Fibroblast of skin of left quadriceps (primary cell): ENCODE results near the gene CHFR.
"Not testable (repeated sequence)": the region's sequence is repeated elsewhere in the genome, so short reads cannot be mapped to it uniquely, and the experiment has no call there.

ENCODE experiments used
- DNase-seq, 2 experiments: peaks; one replicate each; pipeline ENCODE4 v3.0.0-alpha.2; 2013; ENCODE audit warnings: low read depth in 2 of 2

CHFR gene, protein sequence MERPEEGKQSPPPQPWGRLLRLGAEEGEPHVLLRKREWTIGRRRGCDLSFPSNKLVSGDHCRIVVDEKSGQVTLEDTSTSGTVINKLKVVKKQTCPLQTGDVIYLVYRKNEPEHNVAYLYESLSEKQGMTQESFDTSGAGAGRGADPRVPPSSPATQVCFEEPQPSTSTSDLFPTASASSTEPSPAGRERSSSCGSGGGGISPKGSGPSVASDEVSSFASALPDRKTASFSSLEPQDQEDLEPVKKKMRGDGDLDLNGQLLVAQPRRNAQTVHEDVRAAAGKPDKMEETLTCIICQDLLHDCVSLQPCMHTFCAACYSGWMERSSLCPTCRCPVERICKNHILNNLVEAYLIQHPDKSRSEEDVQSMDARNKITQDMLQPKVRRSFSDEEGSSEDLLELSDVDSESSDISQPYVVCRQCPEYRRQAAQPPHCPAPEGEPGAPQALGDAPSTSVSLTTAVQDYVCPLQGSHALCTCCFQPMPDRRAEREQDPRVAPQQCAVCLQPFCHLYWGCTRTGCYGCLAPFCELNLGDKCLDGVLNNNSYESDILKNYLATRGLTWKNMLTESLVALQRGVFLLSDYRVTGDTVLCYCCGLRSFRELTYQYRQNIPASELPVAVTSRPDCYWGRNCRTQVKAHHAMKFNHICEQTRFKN

DNA sequence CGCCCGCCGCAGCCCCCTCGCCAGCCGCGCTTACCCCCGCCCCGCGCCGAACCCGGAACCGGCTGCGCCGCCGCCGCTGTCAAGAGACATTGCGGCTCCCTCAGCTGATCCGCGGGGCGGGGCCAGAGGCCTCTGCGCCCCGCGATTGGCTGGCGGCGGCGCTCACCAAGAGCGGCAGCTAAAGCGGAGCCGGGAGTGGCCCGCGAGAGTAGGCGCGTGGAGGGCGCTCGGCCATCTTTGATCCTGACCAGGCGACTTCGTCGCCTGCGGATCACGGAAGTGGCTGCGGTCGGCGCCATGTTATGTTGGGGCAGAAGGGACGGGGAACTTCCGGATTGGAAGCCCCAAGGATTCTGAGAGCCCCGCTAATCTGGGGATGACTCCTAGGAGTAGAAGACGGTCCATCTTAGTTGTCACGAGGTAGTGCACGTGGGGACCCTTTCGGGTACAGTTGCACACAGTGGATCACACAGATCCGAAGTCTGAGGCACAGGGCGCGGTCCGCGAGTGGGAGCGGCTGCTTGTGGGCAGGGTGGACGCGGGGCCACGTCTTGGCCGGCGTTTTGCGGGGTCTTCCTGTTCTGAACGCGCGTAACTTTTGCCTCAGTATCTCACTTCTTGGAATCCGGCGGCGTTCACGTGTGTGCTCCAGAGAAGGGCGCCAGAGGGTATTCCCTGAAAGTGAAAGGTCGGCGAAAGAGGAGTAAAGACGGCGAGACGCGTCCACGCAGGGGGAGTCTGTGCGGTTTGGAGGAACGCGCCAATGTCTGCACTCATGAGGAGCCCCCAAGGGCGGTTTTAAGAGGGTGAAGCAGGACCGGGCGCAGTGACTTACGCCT lies at the start of gene CHFR:
Gene CHFR (minus strand): TSS at position 93 of the 839 bp plus-strand sequence. CDS start 277 bp downstream, outside the sequence.
- DNase-seq = peak; percentile 94 to 95

DNA sequence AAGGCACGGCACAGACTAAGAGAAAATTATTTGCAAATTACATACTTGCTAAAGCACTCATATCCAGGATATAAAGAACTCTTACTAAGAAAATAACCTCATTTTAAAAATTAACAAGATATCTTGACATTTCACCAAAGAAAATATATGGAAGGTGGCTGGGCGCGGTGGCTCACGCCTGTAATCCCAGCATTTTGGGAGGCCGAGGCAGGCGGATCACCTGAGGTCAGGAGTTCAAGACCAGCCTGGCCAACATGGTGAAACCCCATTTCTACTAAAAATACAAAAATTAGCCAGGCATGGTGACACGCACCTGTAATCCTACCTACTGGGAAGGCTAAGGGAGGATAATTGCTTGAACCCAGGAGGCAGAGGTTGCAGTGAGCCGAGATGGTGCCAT lies 49.5 kb upstream of the CHFR start:
- not testable (repeated sequence) for DNase-seq

DNA sequence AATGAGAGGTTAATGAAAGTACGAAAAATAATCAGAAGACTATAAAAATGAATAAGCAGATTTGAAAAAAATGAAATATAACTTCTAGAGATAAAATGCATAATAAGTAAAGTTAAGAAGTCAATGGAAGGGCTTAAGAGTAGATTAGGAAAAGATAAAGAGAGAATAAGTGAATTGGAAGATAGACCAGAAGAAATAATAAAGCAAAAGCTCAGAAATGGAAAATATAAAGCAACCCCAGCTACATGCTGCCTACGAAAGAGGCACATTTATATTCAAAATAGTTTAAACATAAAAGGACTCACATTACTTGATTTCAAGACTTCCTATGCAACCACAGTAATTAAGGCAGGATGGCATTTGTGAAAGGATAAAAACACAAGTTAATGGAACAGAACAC lies 48.8 kb upstream of the CHFR start:
- no peak for DNase-seq

DNA sequence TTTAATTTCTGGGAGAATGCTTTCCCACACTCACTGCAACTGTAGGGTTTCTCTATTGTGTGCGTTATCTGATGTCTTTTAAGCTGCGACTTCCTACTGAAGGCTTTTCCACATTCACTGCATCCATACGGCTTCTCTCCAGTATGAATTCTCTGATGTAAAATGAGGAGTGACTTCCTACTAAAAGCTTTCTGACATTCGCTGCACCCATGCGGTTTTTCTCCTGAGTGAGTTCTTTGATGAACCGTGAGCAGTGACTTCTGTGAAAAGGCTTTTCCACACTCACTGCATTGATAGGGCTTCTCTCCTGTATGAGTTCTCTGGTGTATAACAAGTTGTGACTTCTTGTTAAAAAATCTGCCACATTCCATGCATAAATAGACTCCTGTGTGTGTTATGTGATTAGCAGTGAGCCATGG lies 39.0 kb upstream of the CHFR start:
- DNase-seq = no peak

DNA sequence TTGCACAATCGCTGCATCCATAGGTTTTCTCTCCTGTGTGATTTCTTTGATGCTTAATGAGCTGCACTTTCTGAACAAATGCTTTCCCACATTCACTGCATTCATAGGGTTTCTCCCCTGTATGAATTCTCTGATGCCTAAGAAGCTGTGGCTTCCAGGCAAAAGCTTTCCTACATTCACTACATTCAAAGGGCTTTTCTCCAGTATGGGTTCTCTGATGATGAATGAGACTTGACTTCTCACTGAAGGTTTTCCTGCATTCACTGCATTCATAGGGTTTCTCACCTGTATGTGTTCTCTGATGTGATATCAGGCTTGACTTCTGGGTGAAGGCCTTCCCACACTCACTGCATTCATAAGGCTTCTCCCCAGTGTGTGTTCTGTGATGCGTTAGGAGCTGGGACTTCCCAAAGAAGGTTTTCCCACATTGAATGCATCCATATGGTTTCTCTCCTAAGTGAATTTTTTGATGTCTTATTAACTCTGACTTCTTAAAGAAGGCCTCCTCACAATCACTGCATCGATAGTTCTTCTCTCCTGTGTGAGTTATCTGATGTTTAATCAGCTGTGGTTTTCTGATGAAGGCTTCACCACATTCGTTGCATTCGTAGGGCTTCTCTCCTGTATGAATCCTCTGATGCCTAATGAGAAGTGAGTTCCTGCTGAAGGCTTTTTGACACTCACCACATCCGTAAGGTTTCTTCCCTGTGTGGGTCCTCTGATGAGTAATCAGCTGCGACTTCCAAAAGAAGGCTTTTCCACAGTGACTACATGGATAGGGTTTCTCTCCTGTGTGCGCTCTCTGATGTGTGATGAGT lies 38.4 kb upstream of the CHFR start:
- DNase-seq = no peak

DNA sequence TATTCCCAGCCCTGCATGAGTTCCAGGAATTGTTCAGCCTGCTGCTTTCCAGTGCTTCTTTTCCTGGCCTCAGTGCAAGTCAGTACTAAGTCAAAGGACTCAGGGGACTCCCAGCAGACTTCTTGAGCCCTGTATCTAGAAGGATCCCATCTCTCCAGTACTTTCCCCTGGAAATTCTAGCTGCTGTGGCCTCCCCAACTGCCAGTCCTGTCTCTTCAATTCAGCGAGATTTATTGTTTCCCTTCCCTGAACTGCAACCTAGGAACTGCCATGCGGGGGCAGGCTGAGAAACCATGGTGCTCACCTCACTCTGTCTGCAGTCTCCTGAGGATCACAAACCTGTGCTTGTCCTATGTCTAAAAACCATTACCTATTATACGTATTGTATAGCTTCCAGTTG lies 37.0 kb upstream of the CHFR start:
- DNase-seq = no peak

DNA sequence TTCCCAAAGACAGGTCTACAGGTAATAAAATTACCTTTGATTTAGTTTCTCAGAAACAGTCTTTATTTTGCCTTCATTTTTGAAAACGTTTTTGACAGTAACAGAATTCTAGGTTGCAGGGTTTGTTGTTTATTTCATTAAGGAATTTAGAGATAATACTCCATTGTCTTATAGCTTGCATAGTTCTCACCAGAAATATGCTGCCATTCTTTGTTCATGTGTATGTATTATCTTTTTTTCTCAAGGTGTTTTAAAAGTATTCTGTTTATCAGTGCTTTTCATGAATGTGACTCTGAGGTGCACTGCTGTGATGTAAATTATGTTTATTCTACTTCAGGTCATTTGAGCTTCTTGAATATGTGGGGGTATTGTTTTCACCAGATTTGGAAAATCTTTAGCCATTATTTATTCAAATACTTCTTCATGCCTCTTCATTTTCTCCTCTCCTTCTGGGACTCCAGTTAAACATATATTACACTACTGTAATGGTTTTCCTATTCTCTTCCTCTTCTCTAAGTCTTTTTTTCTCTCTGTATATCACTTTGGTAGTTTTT lies 36.0 kb upstream of the CHFR start:
- no peak for DNase-seq

DNA sequence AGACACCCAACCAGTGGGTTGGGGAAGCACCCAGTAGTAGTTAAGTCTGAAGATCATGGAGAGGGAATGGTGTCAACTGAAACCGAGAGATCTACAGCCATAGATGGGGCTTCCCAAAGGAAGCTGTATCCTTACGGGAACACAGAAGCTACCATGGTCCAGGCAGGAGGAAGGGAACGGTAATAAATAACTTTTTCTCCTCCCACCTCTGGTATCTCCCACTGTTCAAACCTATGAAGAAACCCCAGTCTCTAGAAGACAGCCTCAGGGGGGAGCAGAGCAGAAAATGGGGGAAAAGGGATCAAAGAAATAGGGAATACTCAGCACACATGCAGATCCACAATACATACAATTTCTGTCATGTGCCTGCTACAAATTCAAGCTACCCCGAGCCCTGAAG lies 35.3 kb upstream of the CHFR start:
- DNase-seq = no peak

DNA sequence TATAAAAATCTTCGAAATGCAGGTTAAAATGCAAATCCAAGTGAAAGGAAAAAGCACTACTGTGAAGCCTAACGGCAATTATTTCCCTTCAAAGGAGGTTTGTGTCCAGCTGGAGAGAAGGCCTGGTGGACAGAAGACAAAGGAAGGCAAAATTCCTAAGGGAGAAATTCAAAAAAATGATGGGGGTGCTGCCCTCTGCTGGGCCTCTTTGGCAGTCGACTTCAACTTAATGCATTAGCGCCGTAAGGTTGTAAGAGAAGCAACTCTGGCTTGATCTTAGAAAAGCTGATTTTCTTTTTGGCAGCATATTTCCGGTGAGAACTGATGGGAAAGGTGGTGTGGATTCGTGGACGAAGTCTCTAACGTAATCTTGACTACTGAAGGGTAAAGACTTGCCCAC lies 34.3 kb upstream of the CHFR start:
- DNase-seq = no peak

DNA sequence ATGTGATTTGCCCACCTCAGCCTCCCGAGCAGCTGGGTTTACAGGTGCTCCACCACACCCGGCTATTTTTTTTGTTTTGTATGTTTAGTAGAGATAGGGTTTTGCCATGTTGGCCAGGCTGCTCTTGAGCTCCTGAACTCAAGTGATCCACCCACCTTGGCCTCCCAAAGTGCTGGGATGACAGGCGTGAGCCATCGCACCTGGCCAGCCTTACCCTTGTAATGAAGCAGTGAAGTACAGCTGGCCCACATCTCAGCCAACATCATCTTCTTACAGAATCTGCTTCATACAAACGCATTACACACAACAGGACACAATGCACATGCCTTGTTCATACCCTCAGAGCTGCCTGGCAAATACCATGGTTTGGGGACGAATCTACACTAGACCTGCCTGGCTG lies 31.3 kb upstream of the CHFR start:
- no peak for DNase-seq

DNA sequence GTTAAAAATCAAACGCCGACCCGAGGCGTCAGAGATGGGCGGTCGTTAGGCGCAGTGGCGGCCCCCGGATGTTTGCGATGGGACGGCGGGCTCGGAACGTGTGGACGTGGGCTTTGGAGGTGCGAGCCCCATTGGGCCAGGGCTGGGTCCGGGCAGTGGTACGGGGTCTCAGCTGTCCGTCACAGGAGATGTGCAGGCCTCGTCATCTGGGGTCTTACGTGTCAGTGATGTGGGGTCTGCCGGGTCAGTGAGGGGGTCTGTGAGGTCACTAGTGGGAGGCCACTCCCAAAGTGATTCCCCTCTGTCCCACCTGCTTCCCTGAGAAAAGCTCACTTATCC lies 21.6 kb upstream of the CHFR start:
- DNase-seq = no peak

DNA sequence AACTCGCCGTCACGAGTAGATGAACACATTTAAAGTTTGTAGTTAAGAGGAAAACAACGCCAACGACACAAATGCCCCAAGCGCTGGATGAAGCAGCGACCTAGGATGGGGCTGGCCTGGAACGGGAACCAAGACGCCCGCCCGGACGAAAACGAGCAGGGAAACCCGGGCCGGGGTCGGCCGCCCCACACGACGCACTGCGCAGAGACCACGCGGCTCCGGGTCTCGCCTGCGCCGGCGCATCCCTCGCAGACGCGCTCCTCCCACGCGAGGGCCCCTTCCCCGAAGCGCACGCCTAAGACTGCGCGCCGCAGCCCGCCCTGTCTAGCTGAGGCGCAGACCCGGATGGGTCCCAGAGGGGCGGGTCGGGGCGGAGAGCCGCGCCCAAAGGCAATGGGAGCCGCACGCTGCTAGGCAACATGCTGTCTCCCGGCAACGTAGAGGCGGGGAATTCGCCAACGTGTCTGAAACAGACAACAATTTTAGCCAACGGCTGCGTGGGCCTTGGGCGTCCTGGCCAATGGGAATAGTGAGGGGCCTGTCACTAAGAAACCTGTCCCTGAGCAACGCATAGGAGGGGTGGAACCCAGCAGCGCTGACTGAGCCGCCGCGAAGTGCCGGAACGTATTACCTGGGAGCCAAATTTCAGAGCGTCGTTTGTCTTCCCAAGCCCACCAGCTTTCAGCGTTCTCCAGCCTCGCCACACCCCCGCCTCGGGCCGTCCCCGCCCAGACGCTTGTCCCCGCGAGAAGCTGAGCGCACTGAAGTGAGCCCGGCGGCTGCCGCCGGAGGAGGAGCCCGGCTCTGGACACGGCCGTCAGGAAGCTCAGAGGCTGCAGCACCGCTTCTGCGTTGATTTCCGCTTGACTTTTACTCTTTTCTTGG lies 21.0 kb upstream of the CHFR start:
- DNase-seq = peak; percentile 91 to 92

DNA sequence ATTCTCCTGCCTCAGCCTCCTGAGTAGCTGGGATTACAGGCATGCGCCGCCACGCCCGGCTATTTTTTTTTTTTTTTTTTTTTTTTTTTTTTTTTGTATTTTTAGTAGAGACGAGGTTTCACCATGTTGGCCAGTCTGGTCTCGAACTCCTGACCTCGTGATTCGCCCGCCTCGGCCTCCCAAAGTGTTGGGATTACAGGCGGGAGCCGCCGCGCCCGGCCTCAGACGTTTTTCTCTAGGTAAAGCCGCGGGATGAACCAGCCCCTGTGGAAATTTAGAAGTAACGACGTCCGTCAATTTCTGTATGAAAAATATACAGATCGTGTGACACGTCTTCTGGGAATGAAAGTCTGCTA lies 20.4 kb upstream of the CHFR start:
- DNase-seq = not testable (repeated sequence)

DNA sequence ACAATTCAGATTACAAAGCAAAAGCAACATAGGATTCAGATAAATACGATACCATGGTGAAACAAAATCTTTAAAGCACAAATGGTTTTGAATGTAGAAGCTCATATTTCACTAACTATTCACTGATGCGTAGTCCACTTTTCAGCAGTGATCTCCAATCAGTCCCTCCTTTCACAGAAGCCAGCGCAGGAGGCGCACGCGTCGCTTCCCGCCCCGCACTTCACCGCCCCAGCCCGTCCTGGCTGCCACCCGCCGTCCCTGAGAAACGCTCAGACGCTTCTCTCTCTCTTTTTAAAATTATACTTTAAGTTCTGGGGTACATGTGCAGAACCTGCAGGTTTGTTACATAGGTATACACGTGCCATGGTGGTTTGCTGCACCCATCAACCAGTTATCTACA lies 19.8 kb upstream of the CHFR start:
- DNase-seq = no peak

DNA sequence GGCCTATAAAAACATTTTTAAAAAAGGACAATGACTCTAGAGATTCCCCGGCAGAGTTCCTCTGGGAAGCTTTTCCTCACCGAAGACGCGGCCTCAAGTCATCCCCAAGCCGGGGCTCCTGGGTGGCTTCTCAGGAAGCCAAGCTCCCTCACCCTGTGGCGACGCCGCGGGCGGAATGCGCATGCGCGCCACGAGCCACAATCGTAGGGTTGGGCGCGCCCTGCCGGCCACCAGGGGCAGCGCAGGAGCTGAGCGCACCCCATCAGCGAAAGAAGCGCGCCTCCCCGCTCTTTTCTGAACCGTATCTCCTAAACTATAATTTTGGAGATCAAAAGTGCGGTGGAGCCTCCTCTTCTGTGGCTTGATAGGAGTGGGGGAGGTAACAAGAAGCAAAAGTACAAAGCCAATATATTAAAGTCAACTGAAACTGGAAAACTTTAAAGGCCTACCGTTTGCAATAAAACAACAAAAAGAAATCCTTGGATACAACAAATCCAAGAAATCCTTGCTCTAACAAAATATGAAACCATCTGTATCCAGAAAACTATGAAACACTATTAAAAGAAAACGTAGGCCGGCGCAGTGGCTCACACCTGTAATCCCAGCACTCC lies 17.4 kb upstream of the CHFR start:
- no peak for DNase-seq

DNA sequence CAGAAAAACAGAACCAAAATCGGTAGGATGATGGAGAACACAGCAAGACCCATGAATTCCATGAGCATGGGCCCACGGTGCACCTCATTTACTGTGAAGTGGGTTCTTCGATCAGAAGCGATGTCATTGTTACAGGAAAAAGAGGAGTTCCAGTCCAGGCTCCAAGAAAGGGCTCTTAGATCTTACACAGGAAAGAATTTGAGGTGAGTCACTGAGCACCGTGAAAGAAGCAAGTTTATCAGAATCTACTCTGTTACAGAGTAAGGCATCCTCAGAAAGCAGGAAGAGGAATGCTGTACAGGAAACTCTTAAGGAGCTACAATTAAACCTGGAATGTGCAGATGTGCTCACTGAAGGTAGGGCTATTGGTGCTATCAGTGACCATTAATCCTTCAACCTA lies 11.6 kb upstream of the CHFR start:
- DNase-seq = no peak

DNA sequence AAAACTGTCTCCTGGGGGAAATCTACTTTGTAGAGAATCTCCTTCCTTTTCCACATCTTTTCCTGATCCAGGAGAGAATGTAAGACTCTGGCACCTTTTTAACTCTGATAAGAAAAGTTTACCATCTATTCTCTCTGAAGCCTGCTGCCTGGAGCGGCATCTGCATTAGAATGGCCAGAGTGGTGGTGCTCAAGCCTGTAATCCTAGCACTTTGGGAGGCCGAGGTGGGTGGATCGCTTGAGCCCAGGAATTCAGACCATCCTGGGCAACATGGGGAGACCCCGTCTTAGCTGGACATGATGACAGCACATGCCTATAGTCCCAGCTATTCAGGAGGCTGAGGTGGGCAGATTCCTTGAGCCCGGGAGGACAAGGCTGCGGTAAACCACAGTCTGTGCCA lies 1.4 kb upstream of the CHFR start:
- DNase-seq = no peak

DNA sequence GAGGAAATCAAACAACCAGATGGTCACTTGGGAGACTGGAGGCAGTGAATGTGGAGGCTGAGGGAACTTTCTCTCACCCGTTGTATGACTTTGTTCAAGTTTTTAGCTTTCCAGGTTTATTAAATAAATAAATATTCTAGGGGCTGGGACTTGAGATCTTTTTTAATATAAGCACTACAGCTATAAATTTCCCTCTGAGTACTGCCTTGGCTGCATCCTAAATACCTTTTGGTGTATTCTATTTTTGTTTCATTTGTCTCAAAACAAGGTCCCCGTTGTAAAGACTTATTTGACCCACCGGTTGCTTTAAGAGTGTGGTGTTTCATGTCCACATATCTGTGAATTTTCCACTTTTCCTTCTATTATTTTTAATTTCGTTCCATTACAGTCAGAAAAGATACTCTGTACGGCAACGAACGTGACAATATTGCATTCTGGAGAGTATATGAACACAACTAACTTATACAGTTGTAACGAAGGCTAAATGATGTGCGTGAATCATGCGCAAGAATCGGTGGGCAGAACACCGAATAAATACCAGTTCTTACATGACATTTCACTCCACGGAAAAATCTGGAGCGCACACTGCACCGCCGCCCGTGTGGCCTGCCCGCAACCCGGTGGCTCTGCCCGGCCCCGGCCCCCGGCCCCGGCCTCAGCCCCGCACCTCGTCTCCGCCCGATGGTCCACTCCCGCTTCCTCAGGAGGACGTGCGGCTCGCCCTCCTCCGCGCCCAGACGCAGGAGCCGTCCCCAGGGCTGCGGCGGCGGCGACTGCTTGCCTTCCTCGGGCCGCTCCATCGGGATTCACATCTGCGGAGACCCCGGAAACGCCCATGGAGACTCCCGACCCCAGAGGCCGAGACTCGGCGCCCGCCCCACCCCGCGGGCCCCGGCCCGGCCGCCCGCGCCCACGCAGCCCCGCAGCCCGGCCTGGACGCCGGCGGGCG lies 602 bp downstream of the CHFR start:
- no peak for DNase-seq

DNA sequence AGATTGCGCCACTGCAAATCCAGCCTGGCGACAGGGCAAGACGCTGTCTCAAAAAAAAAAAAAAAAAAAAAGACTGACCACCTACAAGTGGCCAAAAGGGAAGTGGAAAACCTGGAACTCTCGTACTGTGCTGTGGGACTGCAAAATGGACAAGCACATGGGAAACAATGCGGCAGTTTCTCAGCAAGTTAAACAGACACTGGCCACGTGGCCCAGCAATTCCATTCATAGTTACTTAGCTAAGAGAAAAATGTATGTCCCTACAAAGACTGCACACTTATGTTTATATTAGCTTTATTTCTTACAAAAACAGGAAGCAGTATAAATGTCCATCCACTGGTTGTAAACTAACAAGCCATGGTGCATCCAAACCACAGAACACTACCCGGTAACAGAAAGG lies 5.6 kb downstream of the CHFR start:
- DNase-seq = no peak
